GM21423 (cell line): Measurements from ENCODE around the gene MACROD2.
"Not testable (repeated sequence)": the region's sequence is repeated elsewhere in the genome, so short reads cannot be mapped to it uniquely, and the experiment has no call there.

ENCODE experiments used
- ATAC-seq: cut with Tn5 transposase; IDR thresholded peaks from one replicate; pipeline ENCODE4 v1.9.1; 2021; ENCODE audit warnings: mild to moderate bottlenecking, moderate library complexity; ENCODE audit not compliant: unreplicated experiment

The MACROD2 gene

DNA sequence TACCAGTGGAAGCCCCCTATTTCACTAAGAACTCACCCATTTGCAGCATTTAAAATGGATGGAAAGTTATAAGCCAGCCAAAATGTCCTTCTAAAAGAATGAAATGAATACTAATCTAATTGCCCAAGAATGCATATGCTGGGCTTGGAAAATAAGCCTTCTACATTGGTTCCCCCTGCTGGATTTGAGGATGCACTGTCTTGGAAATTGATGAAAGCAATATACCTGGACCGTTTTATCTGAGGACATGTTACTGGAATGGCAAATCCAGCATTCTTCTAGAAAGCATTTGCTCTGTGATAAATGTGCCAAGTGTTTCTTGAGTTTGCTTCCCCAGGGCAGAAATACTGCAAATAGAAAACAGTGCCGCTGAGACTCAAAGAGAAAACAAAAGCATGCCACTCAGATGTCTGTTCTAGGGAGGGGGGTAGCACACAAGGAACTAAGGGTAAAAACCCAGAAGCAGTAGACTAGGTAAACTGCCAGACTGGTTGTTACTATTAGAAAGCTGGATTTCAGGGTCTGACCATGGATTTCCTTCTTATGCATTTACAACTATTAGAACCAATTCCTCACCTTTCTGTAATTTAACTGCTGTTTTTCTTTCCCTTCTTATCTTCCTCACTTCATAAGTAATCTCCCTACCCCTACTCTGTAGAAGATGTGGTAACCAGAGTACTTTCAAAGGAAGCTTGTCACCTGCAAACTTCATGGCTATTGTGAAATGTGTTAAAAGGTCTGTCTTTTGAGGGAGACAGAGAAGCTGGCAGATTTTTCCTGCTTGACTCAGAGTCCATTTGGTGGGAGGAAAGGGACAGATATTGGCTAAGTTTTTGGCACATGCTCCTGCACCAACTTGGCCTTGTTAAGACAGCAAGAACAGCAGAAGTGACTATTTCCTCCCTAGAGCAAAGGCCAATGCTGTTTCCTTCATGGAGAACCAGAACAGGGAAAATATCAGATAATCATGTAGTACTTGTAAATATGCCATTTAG, 1935.3 kb downstream of the MACROD2 start:
- no peak for ATAC-seq

DNA sequence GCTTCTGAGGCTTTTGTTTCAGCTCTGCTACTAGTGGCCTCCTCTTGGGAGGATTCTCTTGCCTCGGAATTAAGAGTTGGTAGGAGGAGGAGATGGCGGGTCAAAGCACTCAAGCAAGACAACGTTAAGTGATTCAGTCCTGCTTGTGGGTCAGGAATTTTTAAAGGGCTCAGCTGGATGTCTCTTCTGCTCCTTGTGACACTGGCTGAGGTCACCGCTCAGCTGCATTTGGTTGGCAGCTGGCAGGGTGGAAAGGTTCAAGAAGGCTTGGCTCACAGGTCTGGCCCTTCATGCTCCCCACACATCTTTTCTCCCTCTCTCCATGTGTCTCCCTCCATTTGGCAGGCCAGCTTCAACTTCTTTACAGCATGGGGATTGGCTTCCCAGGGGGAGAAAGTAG, 1936.6 kb downstream of the MACROD2 start:
- ATAC-seq = no peak

- ATAC-seq = peak; percentile 97
Measured at GRCh38 chr20:15937179-15937578, 1941.9 kb downstream of the MACROD2 start.

- no peak for ATAC-seq
Measured at GRCh38 chr20:15938847-15939246, 1943.5 kb downstream of the MACROD2 start.

DNA sequence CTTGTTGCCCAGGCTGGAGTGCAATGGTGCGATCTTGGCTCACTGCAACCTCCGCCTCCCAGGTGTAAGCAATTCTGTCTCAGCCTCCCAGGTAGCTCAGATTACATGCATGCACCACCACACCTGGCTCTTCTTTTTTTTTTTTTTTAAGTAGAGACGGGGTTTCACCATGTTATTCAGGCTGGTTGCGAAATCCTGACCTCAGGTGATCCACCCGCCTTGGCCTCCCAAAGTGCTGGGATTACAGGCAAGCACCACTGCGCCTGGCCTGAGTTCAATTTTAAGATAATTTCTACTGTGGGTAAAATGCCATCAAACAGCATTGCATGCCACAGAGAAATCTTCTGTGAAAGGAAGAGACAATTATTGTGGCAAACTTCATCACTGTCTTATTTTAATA, 1944.8 kb downstream of the MACROD2 start:
- ATAC-seq = no peak

GRCh38 chr20:15942130-15942529, 1946.8 kb downstream of the MACROD2 start:
- no peak for ATAC-seq

GRCh38 chr20:15945289-15945688, 1950.0 kb downstream of the MACROD2 start:
- no peak for ATAC-seq

- no peak for ATAC-seq
Measured at GRCh38 chr20:15949391-15949790, 1954.1 kb downstream of the MACROD2 start.

DNA sequence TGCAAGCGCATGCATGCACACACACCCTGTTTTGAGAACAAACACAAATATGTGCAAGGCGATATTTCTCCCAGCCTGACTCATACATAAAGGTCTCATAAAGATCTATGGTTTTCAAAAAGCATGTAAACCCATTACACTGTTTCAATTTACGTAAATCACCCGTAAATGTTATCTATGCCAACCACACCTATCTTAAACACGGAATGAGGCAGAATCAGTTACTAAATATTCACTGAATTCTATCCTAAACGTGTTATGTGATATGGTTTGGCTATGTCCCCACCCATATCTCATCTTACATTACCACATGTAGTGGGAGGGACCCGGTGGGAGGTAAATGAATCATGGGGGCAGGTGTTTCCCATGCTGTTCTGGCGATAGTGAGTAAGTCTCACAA, 1956.3 kb downstream of the MACROD2 start:
- no peak for ATAC-seq

DNA sequence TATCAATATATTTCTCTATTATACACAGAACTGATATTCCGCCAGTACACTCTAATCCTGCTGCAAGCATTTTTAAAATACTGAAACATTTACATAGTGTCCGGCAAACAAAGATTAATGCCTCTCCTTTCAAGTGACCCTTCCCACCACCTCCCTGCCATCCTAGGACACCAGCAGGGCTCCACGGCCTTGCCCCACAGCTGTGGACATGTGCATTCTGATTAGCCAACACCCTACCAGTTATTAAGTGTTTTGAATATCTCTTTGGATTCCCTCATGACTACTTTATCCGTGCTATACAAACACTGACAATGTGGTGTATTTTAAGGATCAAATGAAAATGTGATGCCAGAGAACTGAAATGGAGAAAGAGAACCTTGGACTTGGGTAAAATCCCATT, 1962.8 kb downstream of the MACROD2 start:
- ATAC-seq = no peak

- no peak for ATAC-seq
Measured at GRCh38 chr20:15965165-15965564, 1969.8 kb downstream of the MACROD2 start.

- ATAC-seq = no peak
Measured at GRCh38 chr20:15967334-15967733, 1972.0 kb downstream of the MACROD2 start.

GRCh38 chr20:15976047-15976736, 1980.9 kb downstream of the MACROD2 start:
- ATAC-seq = no peak

DNA sequence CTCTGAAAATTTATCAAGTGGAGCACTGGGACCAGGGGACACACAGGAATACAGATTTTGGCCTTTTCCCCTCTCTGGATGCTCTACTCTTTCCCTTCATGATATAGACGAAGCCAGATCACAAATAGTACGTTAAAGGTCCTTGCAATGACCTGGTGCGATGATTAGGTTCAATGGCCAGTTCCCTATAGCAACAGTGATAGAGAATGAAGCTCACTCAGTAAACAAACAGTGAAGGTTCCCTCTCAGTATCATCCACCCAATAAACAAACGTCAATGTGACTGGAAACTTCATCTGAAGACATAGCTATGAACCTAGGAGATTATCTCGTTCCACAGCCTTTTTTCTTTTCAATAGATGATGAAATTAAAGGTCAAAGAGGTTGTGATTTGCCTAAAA, 1981.7 kb downstream of the MACROD2 start:
- ATAC-seq = no peak

GRCh38 chr20:15977758-15978157, 1982.4 kb downstream of the MACROD2 start:
- no peak for ATAC-seq

DNA sequence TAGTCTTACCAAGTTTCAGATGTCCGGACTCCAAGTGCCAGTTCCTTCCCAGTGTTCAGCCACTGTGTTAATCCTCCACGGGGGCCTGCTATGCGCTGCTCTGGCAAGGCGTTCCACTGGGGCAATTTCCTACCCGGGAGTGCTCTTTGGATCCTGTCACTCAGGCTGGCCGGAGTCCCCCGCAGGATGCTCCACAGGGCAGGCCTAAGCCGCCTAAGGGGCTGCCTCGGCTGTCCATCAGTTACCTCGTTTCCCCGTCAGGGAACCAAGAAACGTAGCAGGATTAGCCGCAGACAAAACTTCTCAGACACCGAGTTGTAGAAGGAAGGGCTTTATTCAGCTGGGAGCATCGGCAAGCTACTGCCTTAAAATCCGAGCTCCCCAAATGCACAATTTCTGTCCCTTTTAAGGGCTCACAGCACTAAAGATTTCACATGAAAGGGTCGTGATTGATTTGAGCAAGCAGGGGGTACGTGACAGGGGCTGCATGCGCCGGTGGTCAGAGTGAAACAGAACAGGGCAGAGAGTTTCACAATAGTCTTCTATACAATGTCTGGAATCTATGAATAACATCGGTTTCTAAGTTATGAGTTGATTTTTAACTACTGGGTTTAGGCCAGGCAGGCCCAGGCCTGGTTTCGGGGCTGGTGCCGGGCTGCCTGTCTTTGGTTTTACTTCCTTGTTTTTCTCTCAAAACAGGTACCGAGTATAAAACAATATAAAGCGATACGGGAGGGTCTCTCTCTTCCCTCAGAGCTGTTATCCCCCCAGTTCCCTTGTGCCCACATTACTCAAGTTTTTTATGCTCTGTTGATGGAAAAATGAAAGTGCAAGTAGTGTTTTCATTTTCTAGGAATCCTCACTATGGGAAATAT, 1990.4 kb downstream of the MACROD2 start:
- not testable (repeated sequence) for ATAC-seq

GRCh38 chr20:15986690-15987089, 1991.4 kb downstream of the MACROD2 start:
- peak; percentile 96 for ATAC-seq

- no peak for ATAC-seq
Measured at GRCh38 chr20:15991279-15991678, 1996.0 kb downstream of the MACROD2 start.

DNA sequence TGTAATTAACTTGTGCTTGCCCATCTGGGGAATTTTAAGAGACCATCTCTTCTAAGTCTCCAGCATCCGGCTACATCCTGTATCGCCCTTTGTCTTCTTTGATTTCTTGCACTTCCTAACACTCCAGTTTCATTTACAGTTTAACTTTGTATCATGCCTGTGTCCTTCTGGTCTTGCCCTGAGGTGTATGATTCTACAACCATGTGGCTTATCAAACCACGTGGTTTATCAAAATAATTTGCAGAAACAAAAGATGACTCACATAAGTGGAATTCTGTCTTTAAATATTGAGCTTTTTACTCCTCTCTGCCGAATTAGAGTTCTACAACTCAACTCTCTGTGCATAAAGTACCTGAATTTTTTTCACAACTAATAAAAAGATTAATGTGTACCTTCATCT, 1997.2 kb downstream of the MACROD2 start:
- no peak for ATAC-seq

DNA sequence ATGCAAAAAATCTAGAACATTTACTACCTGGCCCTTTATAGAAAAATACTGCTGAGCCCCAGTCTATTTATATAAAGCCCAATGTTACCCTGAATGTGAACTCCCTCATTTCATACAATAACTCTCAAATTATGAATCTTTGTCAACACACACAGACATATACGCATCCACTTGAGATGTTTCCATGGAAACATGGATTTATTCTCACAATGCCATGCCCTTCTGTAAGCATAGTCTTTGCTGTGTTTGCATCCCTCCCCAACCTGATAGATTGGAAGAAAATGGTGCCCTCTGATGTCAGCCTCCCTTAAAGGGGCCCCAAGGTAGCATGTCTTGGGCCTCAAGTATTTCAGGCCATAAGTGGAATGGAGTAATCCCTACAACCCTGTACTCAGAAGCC, 2004.8 kb downstream of the MACROD2 start:
- ATAC-seq = no peak

GRCh38 chr20:16001286-16001685, 2006.0 kb downstream of the MACROD2 start:
- no peak for ATAC-seq
